Activated T-cell treated with anti-CD3 and anti-CD28 coated beads for 24 hours (primary cell): ENCODE measurements around the gene MAP2K5.

Source experiments
- DNase-seq: peaks from one replicate; pipeline ENCODE4 v3.0.0-alpha.2; 2020; ENCODE audit warnings: low read depth

Gene MAP2K5

GRCh38 chr15:67559576-67559975 is 17.1 kb downstream of the MAP2K5 start:
- no peak for DNase-seq

- DNase-seq = no peak
These were observed 17.8 kb downstream of the MAP2K5 start for GRCh38 chr15:67560320-67560719.

- DNase-seq = no peak
These were observed 20.6 kb downstream of the MAP2K5 start for GRCh38 chr15:67563092-67563491.

- no peak for DNase-seq
These were observed 21.8 kb downstream of the MAP2K5 start for GRCh38 chr15:67564021-67564967.

- no peak for DNase-seq
These were observed 22.5 kb downstream of the MAP2K5 start for GRCh38 chr15:67564968-67565345.

- DNase-seq = no peak
These were observed 27.2 kb downstream of the MAP2K5 start for GRCh38 chr15:67569668-67570067.

GRCh38 chr15:67570875-67571647 is 28.6 kb downstream of the MAP2K5 start:
- DNase-seq = no peak

- DNase-seq = no peak
These were observed 29.3 kb downstream of the MAP2K5 start for GRCh38 chr15:67571648-67572415.

GRCh38 chr15:67573194-67573593 is 30.7 kb downstream of the MAP2K5 start:
- no peak for DNase-seq

GRCh38 chr15:67575039-67575502 is 32.6 kb downstream of the MAP2K5 start:
- DNase-seq = no peak

GRCh38 chr15:67578020-67578600 is 35.6 kb downstream of the MAP2K5 start:
- no peak for DNase-seq

- no peak for DNase-seq
These were observed 36.7 kb downstream of the MAP2K5 start for GRCh38 chr15:67579164-67579563.

GRCh38 chr15:67579967-67580366 is 37.5 kb downstream of the MAP2K5 start:
- DNase-seq = no peak

GRCh38 chr15:67584157-67584556 is 41.7 kb downstream of the MAP2K5 start:
- no peak for DNase-seq

- no peak for DNase-seq
These were observed 43.2 kb downstream of the MAP2K5 start for GRCh38 chr15:67585681-67586080.

GRCh38 chr15:67587331-67587730 is 44.8 kb downstream of the MAP2K5 start:
- no peak for DNase-seq

GRCh38 chr15:67587754-67588153 is 45.3 kb downstream of the MAP2K5 start:
- no peak for DNase-seq

- DNase-seq = no peak
These were observed 47.7 kb downstream of the MAP2K5 start for GRCh38 chr15:67590191-67590590.

- no peak for DNase-seq
These were observed 49.7 kb downstream of the MAP2K5 start for GRCh38 chr15:67592245-67592644.

GRCh38 chr15:67593562-67593961 is 51.1 kb downstream of the MAP2K5 start:
- no peak for DNase-seq

GRCh38 chr15:67594770-67595169 is 52.3 kb downstream of the MAP2K5 start:
- DNase-seq = no peak

GRCh38 chr15:67595572-67595971 is 53.1 kb downstream of the MAP2K5 start:
- DNase-seq = no peak
